HG03457 (cell line): ENCODE data around the gene TSPEAR.
"Not testable (repeated sequence)": the region's sequence is repeated elsewhere in the genome, so short reads cannot be mapped to it uniquely, and the experiment has no call there.

Experiments
- ATAC-seq: cut with Tn5 transposase; IDR thresholded peaks from one replicate; pipeline ENCODE4 v1.9.1; 2021; ENCODE audit warnings: moderate number of reproducible peaks; ENCODE audit not compliant: unreplicated experiment

The TSPEAR gene

GRCh38 chr21:44510508-44511218 is 200.7 kb downstream of the TSPEAR start:
- ATAC-seq = no peak

DNA sequence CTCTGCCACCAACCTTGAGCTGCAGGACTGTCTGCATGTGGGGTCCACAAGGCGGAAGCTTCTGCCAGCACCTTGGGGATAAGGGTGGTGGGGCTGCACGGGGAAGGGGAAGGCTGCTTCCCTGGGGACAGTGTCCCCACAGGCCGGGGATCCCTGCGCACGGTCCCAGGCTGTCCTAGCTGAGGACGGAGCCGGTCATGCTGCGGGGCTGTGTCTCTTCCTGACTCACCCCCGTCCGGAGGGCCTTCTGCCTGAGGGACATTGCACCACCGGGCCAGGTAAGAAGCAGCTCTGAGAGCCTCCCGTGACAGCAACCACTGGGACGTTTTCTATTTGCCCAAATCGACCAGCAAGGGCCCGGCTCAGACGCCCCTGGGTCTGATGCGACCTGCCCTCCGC is 201.3 kb downstream of the TSPEAR start:
- ATAC-seq = no peak

DNA sequence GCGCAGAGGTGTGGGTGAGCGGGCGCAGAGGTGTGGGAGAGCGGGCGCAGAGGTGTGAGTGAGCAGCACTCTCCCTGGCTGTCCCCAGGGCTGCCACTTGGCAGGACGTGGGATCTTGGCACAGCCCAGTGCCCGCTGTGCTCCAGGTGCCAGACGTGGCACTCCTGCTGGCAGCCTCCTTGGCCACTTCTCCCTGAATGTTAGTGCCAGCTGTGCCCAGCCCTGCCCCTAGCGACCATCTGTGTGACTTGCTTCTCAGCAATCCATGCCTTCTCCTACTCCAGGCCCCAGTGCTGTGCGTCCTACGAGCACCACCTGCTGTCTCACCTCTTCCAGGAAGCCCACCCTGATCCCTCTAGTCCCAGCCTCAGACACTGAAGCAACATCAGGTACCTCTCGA is 201.8 kb downstream of the TSPEAR start:
- ATAC-seq = no peak

- ATAC-seq = no peak
Measured at GRCh38 chr21:44508711-44509445, 202.5 kb downstream of the TSPEAR start.

GRCh38 chr21:44508426-44508710 is 203.0 kb downstream of the TSPEAR start:
- no peak for ATAC-seq

DNA sequence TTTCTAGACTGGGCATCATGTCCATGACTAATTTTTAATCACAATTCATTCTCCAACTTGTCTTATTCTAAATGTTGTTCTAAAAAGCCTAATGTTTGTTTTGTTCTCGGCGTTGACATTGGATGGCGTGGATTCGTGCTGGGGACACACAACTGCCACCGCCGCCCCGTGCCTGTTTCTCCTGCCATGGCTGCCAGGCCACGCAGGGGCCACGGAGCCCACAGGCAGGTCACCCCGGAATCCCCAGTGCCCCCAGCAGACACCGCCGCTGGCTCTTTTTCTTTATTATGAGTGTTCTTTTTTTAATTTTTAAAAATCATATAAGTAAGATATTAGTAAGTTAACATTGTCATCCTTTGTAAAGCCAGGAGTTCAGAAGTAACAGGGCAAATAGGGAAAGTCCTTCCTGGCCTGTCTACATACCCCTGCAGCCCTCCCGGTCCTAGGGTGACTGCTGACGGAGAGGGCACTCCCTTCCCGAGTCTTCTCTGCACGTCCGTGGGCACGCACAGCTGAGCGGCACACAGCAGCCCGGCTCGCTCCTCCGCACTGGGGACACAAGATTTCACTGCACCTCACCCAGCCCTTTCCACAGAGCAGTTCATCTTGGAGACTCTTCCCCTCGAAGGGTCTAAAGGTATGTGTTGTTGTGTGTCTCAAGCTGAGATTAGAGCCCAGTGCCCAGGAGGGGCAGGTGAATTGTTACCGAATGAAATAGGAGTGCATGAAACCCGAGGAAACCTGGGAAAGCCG is 203.5 kb downstream of the TSPEAR start:
- no peak for ATAC-seq

DNA sequence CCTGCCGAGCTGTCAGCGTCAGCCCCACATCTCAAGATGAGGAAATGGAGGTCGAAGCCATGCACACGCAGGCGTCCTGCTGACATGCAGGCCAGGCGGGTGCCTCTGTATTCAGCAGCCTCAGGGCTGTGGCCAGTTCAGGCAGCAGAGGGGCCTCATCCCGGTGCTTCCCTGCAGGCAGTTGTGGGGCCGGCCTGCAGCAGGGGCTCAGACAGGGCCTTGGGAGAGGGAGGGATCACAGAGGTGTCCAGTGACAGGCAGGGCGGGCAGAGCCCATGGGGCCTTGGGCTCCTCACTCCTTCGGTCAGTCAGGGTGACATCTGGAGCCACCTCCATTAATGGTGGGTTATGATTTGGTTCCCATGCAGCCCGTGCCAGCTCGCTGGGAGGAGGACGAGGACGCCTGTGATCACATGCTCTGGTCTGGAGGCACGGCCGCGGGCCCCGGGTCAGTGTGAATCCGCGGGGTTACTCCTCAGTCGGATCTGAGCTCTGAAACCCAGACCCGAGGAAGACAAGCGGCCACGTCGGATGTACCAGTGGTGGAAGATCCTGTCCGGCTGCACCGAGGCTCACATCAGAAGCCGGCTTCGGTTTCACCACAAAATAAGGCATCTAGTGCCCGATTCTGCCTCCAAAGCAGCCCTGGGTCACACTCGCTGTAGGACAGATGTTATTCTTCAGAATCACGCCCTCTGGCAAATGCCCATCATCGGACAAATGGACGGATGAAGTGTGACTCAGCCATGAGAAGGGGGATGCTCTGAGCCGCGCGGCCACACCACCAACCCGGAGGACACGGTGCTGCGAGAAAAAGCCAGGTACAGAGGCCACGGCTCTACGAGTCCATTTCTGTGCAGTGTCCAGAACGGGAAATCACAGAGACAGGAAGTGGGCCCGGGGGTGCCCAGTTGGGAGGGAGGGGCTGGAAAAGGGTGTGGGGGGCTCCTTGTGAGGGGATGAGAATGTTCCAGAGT is 204.8 kb downstream of the TSPEAR start:
- ATAC-seq = no peak

DNA sequence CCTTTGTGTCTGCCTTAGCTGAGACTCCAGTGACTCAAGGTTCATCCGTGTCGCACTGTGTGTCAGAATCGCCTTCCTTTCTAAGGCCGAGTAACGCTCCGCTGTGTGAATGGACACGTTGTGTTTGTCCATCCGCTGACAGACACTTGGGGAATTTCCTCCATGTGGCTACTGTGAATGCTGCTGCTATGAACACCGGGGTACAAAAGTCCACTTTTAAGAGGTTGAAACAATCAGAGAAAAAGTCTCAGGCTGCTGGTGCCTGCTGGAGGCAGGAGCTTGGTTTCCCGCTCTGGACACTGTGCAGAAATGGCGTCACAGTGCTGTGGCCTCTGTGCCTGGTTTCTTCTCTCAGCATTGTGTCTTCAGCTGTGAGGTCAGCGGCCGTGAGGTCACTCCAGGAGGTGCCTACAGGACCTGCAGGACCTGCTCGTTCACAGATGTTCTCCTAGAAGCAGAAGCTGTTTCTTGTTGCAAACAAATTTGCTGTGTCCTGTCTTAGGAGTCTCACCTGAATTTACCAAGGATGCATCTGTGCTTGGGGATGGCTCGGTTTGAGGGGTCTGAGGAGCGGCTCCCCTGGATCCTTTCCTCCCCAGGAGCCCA is 205.6 kb downstream of the TSPEAR start:
- ATAC-seq = no peak

DNA sequence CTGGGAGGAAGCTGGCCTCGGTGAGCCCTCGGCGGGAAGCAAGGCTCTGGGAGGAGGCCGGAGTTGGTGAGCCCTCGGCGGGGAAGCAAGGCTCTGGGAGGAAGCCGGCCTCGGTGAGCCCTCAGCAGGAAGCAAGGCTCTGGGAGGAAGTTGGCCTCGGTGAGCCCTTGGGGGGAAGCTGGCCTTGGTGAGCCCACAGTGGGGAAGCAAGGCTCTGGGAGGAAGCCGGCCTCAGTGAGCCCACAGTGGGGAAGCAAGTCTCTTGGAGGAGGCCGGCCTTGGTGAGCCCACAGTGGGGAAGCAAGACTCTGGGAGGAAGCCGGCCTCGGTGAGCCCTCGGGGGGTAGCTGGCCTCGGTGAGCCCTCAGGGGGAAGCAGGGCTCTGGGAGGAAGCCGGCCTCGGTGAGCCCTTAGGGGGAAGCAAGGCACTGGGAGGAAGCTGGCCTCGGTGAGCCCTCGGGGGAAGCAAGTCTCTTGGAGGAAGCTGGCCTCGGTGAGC is 207.4 kb downstream of the TSPEAR start:
- no peak for ATAC-seq

- not testable (repeated sequence) for ATAC-seq
Measured at GRCh38 chr21:44503006-44503889, 208.1 kb downstream of the TSPEAR start.

DNA sequence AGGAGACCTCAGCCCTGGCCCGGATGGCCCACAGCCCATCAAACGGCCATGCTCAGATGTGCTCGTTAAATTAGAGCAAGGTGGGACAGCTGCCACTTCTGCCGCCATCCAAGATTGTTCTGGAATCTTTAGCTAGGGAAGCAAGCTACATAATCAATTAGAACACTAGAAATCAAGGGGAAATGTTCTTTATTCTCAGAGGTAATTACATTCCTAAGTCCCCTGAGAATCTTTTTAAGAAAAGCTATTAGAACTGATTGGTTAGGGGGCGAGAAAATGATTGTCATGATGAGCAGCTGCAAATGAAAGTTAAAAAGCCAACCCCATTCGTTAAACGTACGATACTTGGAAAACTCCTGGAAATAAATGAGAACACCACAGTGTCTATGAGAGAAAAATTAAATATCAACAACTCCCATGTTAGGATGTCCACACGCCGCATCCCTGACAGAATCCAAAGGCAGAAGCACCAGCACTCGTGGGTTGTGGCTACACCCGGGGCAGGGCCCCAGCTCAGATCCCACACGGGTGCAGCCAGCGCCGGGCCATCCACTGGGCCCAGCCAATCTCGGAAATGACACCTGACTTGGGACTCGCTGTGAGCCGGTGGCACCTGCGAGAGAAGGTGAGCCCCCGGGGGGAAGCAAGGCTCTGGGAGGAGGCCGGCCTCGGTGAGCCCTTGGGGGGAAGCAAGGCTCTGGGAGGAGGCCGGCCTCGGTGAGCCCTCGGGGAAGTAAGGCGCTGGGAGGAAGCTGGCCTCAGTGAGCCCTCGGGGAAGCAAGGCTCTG is 209.0 kb downstream of the TSPEAR start:
- ATAC-seq = no peak

- ATAC-seq = no peak
Measured at GRCh38 chr21:44500111-44500510, 211.3 kb downstream of the TSPEAR start.

DNA sequence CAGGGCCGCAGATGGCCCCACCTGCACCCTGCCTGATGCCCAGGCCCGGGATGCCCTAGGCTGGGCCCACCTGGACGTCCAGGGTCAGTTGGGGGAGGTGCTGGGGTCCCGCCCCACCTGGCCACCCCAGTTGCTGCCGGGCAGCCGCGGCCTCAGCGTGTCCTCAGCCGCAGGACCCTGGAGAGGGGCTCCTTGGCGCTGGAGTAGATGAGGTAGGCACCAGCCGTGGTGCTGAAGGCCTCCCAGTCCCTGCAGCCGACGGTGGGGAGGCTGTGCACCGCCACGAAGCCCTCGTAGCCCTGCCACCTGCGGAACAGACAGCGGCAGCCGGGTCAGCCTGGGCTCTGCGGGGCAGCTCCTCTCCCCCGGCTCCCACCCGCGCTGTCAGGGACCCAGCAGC is 211.7 kb downstream of the TSPEAR start:
- no peak for ATAC-seq

DNA sequence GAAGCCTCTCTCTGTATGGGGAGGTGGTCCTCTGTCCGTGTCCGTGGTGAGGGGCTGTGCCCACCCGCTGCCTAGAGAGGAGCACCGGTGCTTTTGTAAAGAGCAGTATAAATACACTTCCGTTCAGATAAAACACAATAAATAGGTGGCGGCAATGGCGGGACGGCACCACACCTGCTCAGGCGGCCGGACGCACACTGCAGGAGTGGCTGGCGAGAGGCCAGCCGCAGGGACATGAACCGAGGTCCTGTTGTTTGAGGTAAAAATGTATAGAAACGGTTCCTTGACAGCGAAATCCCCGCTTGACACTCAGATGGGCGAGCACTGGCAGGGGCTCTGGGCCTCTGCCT is 212.2 kb downstream of the TSPEAR start:
- ATAC-seq = no peak

DNA sequence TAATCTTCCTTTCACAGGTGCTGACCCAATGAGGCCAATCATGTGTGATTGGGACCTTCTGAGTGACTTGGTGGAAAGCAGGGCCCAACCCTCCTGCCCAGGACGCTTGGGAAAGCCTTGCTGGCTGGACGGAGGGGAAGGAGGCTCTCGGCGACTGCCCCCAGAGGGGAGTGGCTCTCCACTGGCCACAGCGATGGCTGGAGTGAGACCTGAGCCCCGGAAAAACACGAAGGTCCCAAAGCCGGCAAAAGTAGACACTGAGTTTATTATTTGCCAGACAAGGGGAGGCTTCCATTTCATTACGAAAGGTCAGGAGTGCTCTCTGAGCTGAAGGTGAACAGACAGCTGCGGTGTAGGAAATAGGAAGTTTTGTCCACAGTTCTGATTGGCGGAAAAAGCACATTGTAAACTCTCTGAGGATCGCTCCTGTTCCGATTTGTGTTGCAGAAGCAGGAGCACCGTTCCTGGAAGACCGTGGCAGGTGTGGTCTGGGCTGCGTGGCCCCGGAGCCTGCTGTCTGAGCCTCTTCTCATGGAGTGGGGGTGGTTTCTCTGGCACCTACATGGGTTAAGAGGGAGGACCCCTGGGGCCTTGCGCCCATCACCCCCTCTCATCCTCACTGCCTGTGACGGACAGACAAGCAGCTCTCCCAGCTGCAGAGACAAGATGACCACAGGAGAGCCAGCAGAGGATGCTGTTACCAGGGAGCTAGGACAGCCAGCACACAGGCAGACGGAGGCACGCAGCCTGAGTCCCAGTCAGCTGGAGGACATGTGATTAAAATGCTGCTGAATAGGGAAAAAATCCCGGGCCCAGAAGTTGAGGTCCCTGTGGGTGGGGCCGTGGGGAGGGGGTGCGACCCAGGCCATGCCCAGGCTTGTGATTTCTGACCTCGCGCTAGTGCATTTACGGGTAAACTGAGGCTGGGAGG is 212.8 kb downstream of the TSPEAR start:
- no peak for ATAC-seq

DNA sequence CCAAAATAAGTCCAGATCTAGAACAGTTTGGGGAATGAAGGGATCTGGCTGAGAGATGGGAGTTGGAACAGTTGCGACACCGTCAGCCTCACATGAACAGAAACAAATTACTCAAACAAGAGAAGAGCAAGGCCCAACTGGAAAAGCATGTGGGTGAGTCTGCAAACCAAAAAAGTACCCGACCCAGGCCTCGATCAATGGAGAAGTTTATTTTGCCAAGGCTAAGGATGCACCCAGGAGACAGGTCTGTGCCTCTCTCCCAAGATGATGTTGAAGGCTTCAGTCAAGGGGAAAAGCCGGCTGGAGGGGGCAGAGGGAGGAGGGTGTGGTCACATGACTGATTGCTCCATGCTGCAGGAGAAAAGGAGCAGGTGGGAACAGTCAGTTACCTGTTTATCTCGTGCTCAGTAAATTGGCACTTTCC is 213.7 kb downstream of the TSPEAR start:
- ATAC-seq = no peak
